GM15510 (cell line): ENCODE measurements around the gene ZNF862.

Experiments
- POLR2A ChIP-seq: IDR thresholded peaks from 3 replicates; pipeline ENCODE4 v1.6.1; 2011; ENCODE audit warnings: borderline replicate concordance; ENCODE audit not compliant: insufficient read length; ENCODE audit errors: extremely low read depth

The ZNF862 gene

DNA sequence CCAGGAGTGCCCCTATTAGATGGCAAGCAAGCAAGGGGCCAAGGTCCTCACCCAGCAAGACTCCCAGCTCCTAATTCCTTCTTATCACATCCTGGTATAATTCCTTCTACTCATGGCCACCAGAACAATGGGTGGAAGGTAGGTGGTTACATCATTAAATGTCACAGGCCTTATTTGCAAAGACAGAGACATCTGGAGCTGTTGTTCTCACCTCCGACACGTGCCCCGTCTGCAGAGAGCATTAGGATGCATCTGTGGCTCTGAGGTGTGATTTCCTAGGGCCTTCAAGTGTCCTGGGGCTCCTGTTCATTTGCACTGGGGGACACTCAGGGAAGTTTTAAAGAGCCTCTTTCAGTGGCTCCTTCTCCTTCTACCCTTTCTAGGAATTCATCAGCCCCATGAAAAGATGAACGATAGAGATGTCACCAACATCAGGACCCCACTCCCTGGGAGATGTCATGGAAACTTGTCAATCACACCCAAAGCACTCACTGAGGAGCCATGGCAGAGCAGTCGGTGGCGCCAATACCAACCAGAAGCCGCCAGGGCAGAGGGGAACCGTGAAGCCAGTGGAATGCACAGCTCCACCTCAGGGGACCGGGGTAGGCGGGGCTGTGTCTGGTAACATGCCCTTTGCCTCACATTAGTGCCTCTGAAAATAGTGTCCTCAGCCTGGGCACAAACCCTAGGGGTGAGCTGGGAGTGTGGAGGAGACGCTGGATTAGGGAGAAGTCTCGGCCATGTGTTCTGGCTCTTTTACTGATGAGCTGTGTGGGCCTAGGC, 32.7 kb downstream of the ZNF862 start:
- no peak for TF ChIP-seq POLR2A

DNA sequence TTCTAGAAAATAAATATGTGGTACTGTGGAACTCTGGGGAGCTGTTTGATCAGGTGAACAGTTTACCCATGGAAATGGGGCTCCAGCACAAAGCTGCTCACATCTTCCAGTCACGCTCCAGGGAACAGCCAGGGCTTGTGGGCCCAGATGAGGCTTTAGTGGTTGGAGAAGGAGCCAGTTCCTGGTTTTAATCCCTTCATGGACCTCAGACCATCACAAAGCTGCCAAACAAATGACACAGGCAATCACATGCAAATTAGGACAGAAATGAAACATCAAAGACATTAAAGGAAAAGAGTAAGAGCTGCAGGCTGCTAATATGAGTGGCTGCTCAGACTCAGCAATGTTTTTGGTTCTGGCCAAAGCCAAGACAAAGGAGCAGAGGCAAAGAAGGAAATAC, 33.4 kb downstream of the ZNF862 start:
- TF ChIP-seq POLR2A, result no peak

DNA sequence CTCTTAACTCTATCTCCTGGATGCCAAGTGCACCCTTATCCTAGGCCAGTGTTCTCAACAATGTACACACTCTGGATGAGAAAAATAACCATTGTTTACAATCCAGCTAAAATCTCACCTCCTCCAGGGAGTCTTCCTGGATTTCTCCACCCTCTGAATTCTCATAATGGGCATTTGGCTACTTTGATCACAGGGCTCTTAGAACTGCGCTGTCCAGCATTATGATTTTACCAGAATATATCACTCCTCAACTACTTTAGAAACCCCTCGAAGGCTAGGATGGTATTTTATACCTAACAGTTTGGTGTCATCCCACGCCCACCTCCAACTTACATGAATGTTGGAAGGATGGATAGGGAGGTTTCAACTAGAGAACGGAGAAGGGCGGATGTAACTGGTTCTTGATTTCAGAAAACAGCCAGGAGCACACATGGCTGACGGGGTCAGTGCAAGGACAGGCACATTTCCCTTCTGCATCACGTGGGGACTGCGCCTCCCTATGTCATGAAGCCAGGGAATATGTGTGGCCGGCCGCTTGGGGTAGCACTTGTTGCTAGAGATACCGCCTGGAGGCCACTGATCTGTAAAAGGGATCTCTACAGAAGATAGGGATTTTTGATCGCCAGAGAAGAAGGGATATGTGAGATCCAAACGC, 34.4 kb downstream of the ZNF862 start:
- peak; percentile 13 for TF ChIP-seq POLR2A

DNA sequence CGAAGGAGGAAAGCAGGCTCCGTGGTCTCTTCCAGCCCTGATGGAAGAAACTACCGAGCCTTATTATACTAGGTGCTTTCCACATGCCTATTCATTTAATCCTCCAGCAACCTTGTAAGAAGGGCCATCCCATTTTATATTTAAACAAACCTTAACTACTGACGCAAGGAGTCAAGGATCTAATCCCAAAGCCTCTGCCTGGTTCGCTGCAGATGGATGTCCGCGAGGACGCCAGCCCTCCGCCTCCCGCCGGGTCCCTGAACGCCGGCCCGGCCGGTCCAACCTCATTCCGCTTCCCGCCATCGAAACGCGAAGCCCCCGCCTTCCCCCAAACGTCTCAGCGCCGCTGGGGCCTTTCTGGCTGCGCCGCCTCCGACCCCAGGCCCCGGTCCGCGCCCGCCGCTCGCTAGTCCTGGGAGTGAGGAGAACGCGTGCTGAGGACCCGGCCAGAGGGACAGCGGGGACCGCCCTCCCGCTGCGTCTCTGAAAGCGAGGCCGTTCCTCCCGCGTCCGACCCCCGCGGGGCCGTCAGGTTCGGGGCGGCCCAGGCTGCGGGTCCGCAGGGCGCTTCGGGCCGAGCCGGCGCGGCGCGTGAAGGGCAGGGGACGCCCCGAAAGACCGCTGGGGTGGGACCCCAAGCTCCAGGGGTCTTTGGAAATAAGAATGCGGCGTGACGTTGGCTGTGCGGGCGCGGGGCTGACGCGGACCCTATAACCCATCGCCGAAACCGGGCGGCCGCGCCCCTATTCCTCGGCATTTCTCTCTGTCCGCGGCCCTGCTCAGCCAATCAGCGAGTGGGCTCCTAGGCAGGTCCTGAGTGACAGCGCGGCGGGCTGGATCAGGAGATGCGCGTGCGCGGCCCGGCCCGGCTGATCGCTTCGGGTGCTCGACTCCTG, 35.1 kb downstream of the ZNF862 start, which contains the start of gene ATP6V0E2:
Gene ATP6V0E2 (plus strand): TSS at position 896 of the 896 bp plus-strand sequence. CDS start 97 bp downstream, outside the sequence.
- TF ChIP-seq POLR2A, result no peak

DNA sequence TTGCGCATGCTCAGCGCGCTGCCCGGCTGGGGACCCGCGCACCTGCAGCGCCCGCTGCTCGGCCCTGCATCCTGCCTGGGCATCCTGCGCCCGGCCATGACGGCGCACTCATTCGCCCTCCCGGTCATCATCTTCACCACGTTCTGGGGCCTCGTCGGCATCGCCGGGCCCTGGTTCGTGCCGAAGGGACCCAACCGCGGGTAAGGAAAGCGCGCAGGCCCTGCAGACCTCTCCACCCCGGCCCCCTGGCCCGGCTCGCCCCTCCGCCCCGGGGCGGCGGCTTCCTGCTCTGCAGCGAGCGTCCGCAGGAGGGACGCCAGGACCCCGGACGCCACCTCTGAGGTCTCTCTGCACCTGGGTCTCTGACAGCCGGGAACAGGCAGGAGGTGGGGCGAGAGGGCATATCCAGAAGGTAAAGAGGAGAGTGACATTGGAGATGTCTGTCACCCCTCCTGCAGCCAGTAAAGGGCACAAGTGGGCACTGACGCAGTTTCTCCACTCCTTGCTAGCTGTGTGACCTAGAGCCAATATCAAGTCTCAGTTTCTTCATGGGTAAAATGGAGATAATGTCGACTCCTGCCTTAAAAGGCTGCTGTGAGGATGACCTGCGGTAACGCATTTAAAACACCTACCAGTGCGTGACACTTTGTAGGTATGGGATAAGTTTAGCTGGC, 35.9 kb downstream of the ZNF862 start:
- TF ChIP-seq POLR2A, result peak; percentile 81

DNA sequence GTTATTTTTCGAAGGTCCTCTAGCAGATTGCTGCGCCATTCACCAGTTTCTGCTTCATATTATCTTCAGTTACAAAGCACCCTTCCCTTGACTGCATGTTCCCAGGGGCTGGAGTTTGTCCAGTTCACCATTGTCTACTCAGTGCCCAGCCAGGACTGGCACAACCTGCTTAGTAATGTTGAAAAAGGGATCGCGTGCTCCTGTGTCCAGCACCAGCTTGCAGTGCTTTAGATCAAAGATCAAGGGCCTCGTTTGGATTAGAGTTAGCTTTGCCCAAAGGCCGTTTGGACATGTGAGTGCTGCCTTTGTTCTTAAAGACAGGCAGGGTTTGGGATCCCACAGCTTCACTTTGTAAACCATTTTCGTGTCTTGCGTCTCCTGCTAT, 36.5 kb downstream of the ZNF862 start:
- TF ChIP-seq POLR2A, result no peak

GRCh38 chr7:149875396-149875795, 37.2 kb downstream of the ZNF862 start:
- no peak for TF ChIP-seq POLR2A

DNA sequence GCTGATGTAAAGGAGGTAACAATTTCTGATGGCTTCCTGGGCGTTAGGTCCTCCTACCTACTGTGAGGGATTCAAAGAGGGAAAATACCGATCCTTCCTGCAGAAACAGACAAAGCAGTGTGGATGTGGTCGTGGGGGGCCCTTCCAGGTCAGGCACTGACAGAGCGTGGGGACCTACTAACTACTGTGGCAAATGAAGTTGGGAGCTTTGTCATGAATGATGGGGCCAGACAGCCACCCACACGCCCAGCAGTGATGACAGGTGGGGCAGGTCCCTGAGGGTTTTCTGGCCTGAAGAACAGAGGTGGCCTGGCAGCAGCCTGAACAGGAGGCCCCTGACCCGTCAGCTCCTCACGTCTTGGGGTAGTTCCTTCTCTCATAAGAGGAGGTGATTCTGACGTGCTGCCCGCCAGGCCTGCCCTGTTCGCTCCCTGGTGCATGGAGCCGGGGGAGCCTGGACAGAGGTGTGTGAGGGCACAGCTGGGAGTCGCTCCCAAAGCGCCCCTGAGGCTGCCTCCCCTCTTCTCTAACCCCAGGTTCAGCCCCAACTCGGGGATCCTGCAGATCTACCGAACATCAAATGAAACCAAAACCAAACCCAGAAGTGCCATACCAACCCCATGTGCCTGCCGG, 39.8 kb downstream of the ZNF862 start:
- no peak for TF ChIP-seq POLR2A

DNA sequence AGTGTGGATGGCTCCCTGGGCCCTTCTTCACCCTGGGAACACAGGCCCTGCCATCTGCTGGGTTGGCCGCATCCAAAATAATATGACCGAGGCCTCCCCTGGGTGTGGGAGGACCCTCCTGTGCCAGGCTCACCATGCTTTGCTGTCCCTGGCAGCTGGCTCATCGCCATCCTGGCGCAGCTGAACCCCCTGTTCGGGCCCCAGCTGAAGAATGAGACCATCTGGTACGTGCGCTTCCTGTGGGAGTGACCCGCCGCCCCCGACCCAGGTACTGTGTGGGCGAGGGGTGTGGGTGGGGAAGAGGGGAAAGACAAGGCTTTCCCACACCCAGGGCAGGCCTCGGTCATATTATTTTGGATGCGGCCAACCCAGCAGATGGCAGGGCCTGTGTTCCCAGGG, 40.3 kb downstream of the ZNF862 start:
- TF ChIP-seq POLR2A, result no peak

GRCh38 chr7:149879271-149879743, 41.1 kb downstream of the ZNF862 start:
- TF ChIP-seq POLR2A, result no peak

DNA sequence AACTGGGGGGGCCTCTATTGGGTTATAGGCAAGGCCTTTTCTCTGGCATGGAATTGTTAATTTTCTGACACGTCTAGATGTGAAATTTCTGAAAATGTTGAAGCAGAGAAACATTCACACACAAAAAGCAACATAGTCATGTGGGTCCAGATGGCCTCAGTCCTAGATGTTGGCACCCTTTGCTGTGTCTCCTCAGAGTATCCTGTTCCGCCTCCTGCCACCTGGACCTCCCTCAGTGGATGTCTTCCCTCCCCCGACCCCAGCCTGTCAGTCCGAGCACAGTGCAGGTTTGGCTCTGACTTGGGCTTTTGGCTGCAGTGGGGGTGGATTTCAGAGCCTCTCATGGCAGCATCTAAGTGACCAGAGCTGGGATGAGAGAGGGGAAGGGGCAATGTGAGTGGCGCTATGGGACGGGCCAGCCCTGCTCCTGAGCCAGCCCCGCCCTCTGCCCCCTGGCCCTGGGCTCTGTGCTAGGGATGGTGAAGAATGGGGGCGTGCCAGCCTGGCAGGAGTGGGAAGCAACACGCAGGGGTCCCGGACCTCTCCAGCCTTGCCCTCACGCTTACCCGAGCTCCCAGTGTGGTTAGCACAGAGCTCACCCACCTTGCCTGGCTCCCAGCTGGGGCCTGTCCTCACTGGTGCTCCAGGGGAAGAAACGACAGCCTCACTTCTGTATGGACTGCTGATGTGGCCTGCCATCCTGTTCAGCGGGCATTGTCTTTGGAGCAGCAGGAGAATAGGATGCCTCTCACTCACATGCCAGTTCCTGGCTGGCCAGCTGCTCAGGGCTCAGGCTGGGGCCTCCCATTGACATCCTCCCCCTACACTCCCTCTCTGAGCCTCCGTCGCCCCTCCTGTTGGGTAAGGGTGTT, 41.8 kb downstream of the ZNF862 start:
- TF ChIP-seq POLR2A, result no peak

GRCh38 chr7:149880638-149881311, 42.6 kb downstream of the ZNF862 start:
- no peak for TF ChIP-seq POLR2A
